Fibroblast of skin of right biceps (primary cell): ENCODE data around the gene PPP1R12B.
"Not testable (repeated sequence)": the region's sequence is repeated elsewhere in the genome, so short reads cannot be mapped to it uniquely, and the experiment has no call there.

Experiments used
- DNase-seq: peaks from one replicate; pipeline ENCODE4 v3.0.0-alpha.2; 2013

Gene PPP1R12B

GRCh38 chr1:202619505-202619904 is 271.0 kb downstream of the PPP1R12B start:
- DNase-seq: no peak

GRCh38 chr1:202620036-202620435 is 271.5 kb downstream of the PPP1R12B start:
- not testable (repeated sequence) for DNase-seq

GRCh38 chr1:202621446-202621845 is 272.9 kb downstream of the PPP1R12B start:
- DNase-seq: no peak

GRCh38 chr1:202622388-202622787 is 273.9 kb downstream of the PPP1R12B start:
- no peak for DNase-seq

- DNase-seq: peak; percentile 64
Observed at GRCh38 chr1:202623075-202623474, 274.6 kb downstream of the PPP1R12B start.

- not testable (repeated sequence) for DNase-seq
Observed at GRCh38 chr1:202623476-202623875, 275.0 kb downstream of the PPP1R12B start.

- no peak for DNase-seq
Observed at GRCh38 chr1:202624088-202624780, 275.7 kb downstream of the PPP1R12B start.

GRCh38 chr1:202624781-202625108 is 276.2 kb downstream of the PPP1R12B start:
- DNase-seq: no peak

GRCh38 chr1:202625416-202626360 is 277.2 kb downstream of the PPP1R12B start:
- peak; percentile 68 for DNase-seq

GRCh38 chr1:202627036-202627435 is 278.5 kb downstream of the PPP1R12B start:
- not testable (repeated sequence) for DNase-seq

- no peak for DNase-seq
Observed at GRCh38 chr1:202627841-202628565, 279.5 kb downstream of the PPP1R12B start.

GRCh38 chr1:202628646-202629215 is 280.2 kb downstream of the PPP1R12B start:
- no peak for DNase-seq

- DNase-seq: not testable (repeated sequence)
Observed at GRCh38 chr1:202629257-202629811, 280.8 kb downstream of the PPP1R12B start.

GRCh38 chr1:202630096-202630495 is 281.6 kb downstream of the PPP1R12B start:
- not testable (repeated sequence) for DNase-seq

- no peak for DNase-seq
Observed at GRCh38 chr1:202630541-202630940, 282.0 kb downstream of the PPP1R12B start.

GRCh38 chr1:202631076-202631923 is 282.8 kb downstream of the PPP1R12B start:
- no peak for DNase-seq

- no peak for DNase-seq
Observed at GRCh38 chr1:202632241-202632640, 283.7 kb downstream of the PPP1R12B start.

GRCh38 chr1:202636171-202636570 is 287.7 kb downstream of the PPP1R12B start:
- DNase-seq: not testable (repeated sequence)

- DNase-seq: not testable (repeated sequence)
Observed at GRCh38 chr1:202637321-202638018, 289.0 kb downstream of the PPP1R12B start.

- no peak for DNase-seq
Observed at GRCh38 chr1:202638019-202638700, 289.7 kb downstream of the PPP1R12B start.
